Activated CD8-positive, alpha-beta memory T cell treated with anti-CD3 and anti-CD28 coated beads for 1 hour (primary cell): Measurements from ENCODE around the gene FIP1L1.
"Not testable (repeated sequence)": the region's sequence is repeated elsewhere in the genome, so short reads cannot be mapped to it uniquely, and the experiment has no call there.

ENCODE experiments used
- DNase-seq, 2 donors: peaks; one replicate each; pipeline ENCODE4 v3.0.0-alpha.2; 2020; ENCODE audit warnings: low read depth in 1 of 2; ENCODE audit errors: extremely low read depth in 1 of 2

The FIP1L1 gene

GRCh38 chr4:53377319-53378170 lies at the start of gene FIP1L1:
Gene FIP1L1 (plus strand): TSS chr4:53377641. CDS start chr4:53377839, 198 bp downstream.
- DNase-seq: peak; percentile 83 to 95

- DNase-seq: not testable (repeated sequence)
These were observed 42.5 kb upstream of the FIP1L1 start for GRCh38 chr4:53334916-53335315.

GRCh38 chr4:53340145-53340544 lies 37.3 kb upstream of the FIP1L1 start:
- not testable (repeated sequence) for DNase-seq

GRCh38 chr4:53346392-53346791 lies 31.0 kb upstream of the FIP1L1 start:
- not testable (repeated sequence) for DNase-seq

- DNase-seq: no peak
These were observed 30.3 kb upstream of the FIP1L1 start for GRCh38 chr4:53346920-53347852.

- DNase-seq: no peak
These were observed 29.4 kb upstream of the FIP1L1 start for GRCh38 chr4:53348046-53348445.

GRCh38 chr4:53349091-53349491 lies 28.4 kb upstream of the FIP1L1 start:
- no peak for DNase-seq

- no peak for DNase-seq
These were observed 23.3 kb upstream of the FIP1L1 start for GRCh38 chr4:53354012-53354722.

- DNase-seq: no peak
These were observed 21.4 kb upstream of the FIP1L1 start for GRCh38 chr4:53355930-53356521.

- DNase-seq: no peak
These were observed 16.0 kb upstream of the FIP1L1 start for GRCh38 chr4:53361451-53361850.

- no peak for DNase-seq
These were observed 15.3 kb upstream of the FIP1L1 start for GRCh38 chr4:53362093-53362492.

GRCh38 chr4:53364624-53365023 lies 12.8 kb upstream of the FIP1L1 start:
- DNase-seq: no peak

- no peak for DNase-seq
These were observed 12.3 kb upstream of the FIP1L1 start for GRCh38 chr4:53365121-53365485.

- DNase-seq: peak; percentile 91 to 94
These were observed 11.7 kb upstream of the FIP1L1 start, which contains the start of gene SCFD2 for GRCh38 chr4:53365486-53366300. Gene SCFD2 (minus strand): TSS chr4:53366061.

- DNase-seq: no peak
These were observed 11.1 kb upstream of the FIP1L1 start for GRCh38 chr4:53366301-53366716.

- DNase-seq: no peak
These were observed 9.7 kb upstream of the FIP1L1 start for GRCh38 chr4:53367721-53368120.

- no peak for DNase-seq
These were observed 6.4 kb upstream of the FIP1L1 start for GRCh38 chr4:53371049-53371448.

GRCh38 chr4:53371843-53372521 lies 5.5 kb upstream of the FIP1L1 start:
- no peak for DNase-seq

GRCh38 chr4:53374777-53375258 lies 2.6 kb upstream of the FIP1L1 start:
- no peak for DNase-seq
